SK-N-SH treated with all-trans-retinoic acid at 6 μM for 48 hours (cell line): ENCODE measurements around the gene ARL8A.

Source experiments
- ATAC-seq: fragments of 200-7000 bp; cut with Tn5 transposase; 3 replicates; pipeline ENCODE4 v1.9.1; 2020; ENCODE audit warnings: mild to moderate bottlenecking, moderate library complexity
- ARNTL ChIP-seq: fragments of 450-650 bp; formaldehyde crosslinking; IDR thresholded peaks from 2 replicates; pipeline ENCODE4 v1.5.0; 2020; ENCODE audit warnings: low read depth, mild to moderate bottlenecking, moderate library complexity, borderline replicate concordance
- BACH2 ChIP-seq: fragments of 250-450 bp; sonication (Bioruptor Pico); IDR thresholded peaks from 2 replicates; pipeline ENCODE4 v1.9.0; 2021; ENCODE audit warnings: mild to moderate bottlenecking, borderline replicate concordance
- CREB5 ChIP-seq: fragments of 250-450 bp; sonication (Bioruptor Pico); IDR thresholded peaks from 2 replicates; pipeline ENCODE4 v1.5.1; 2020; ENCODE audit warnings: low read depth, mild to moderate bottlenecking, moderate library complexity
- CSDC2 ChIP-seq: fragments of 250-450 bp; sonication (Bioruptor Pico); IDR thresholded peaks from 2 replicates; pipeline ENCODE4 v1.5.0; 2020; ENCODE audit warnings: mild to moderate bottlenecking, moderate library complexity
- CSRNP3 ChIP-seq: fragments of 250-450 bp; sonication (Bioruptor Pico); IDR thresholded peaks from 2 replicates; pipeline ENCODE4 v1.5.1; 2021; ENCODE audit warnings: mild to moderate bottlenecking, moderate library complexity
- ESRRG ChIP-seq: fragments of 250-450 bp; sonication (Bioruptor Pico); IDR thresholded peaks from 2 replicates; pipeline ENCODE4 v1.6.1; 2021; ENCODE audit warnings: mild to moderate bottlenecking
- GLIS3 ChIP-seq: fragments of 250-450 bp; sonication (Bioruptor Pico); IDR thresholded peaks from 2 replicates; pipeline ENCODE4 v1.5.0; 2020; ENCODE audit warnings: mild to moderate bottlenecking, moderate library complexity
- ISL1 ChIP-seq: fragments of 250-450 bp; sonication (Bioruptor Pico); IDR thresholded peaks from 2 replicates; pipeline ENCODE4 v2.1.2; 2022; ENCODE audit warnings: mild to moderate bottlenecking, moderate library complexity
- OSR1 ChIP-seq: fragments of 250-450 bp; sonication (Bioruptor Pico); IDR thresholded peaks from 2 replicates; pipeline ENCODE4 v1.8.0; 2022; ENCODE audit warnings: moderate library complexity, mild to moderate bottlenecking, inconsistent platforms
- PATZ1 ChIP-seq: fragments of 250-450 bp; sonication (Bioruptor Pico); IDR thresholded peaks from 2 replicates; pipeline ENCODE4 v1.8.0; 2020; ENCODE audit warnings: mild to moderate bottlenecking, moderate library complexity, borderline replicate concordance
- POU6F1 ChIP-seq: fragments of 250-450 bp; sonication (Bioruptor Pico); IDR thresholded peaks from 2 replicates; pipeline ENCODE4 v1.8.0; 2021; ENCODE audit warnings: low read depth, mild to moderate bottlenecking, moderate library complexity, borderline replicate concordance
- PPARA ChIP-seq: fragments of 250-450 bp; sonication (Bioruptor Pico); IDR thresholded peaks from 2 replicates; pipeline ENCODE4 v1.5.0; 2020; ENCODE audit warnings: mild to moderate bottlenecking, borderline replicate concordance
- RARB ChIP-seq: fragments of 250-450 bp; sonication (Bioruptor Pico); IDR thresholded peaks from 2 replicates; pipeline ENCODE4 v1.8.0; 2021; ENCODE audit warnings: mild to moderate bottlenecking, moderate library complexity
- SNAI2 ChIP-seq: fragments of 250-450 bp; sonication (Bioruptor Pico); IDR thresholded peaks from 2 replicates; pipeline ENCODE4 v1.5.0; 2020; ENCODE audit warnings: mild to moderate bottlenecking, moderate library complexity
- TCF4 ChIP-seq: fragments of 250-450 bp; sonication (Bioruptor Pico); IDR thresholded peaks from 2 replicates; pipeline ENCODE4 v1.8.0; 2021; ENCODE audit warnings: mild to moderate bottlenecking, moderate library complexity, borderline replicate concordance
- TSHZ2 ChIP-seq: fragments of 250-450 bp; sonication (Bioruptor Pico); IDR thresholded peaks from 2 replicates; pipeline ENCODE4 v1.5.0; 2020; ENCODE audit warnings: mild to moderate bottlenecking, moderate library complexity
- ZC3H10 ChIP-seq: fragments of 250-450 bp; sonication (Bioruptor Pico); IDR thresholded peaks from 2 replicates; pipeline ENCODE4 v1.5.1; 2021; ENCODE audit warnings: mild to moderate bottlenecking, moderate library complexity
- ZFP3 ChIP-seq: fragments of 250-450 bp; sonication (Bioruptor Pico); IDR thresholded peaks from 2 replicates; pipeline ENCODE4 v1.5.0; 2020; ENCODE audit warnings: mild to moderate bottlenecking, moderate library complexity
- ZFP30 ChIP-seq: fragments of 450-650 bp; formaldehyde crosslinking; IDR thresholded peaks from 2 replicates; pipeline ENCODE4 v1.5.0; 2022; ENCODE audit warnings: mild to moderate bottlenecking, moderate library complexity
- ZNF565 ChIP-seq: fragments of 450-650 bp; formaldehyde crosslinking; conservative IDR thresholded peaks from 2 replicates; pipeline ENCODE4 v1.5.0; 2020; ENCODE audit warnings: low read depth, mild to moderate bottlenecking, moderate library complexity
- ZNF70 ChIP-seq: fragments of 450-650 bp; formaldehyde crosslinking; IDR thresholded peaks from 2 replicates; pipeline ENCODE4 v1.5.0; 2020; ENCODE audit warnings: mild to moderate bottlenecking, moderate library complexity
- ZNF8 ChIP-seq: fragments of 450-650 bp; formaldehyde crosslinking; IDR thresholded peaks from 2 replicates; pipeline ENCODE4 v1.5.0; 2020; ENCODE audit warnings: mild to moderate bottlenecking, moderate library complexity

The ARL8A gene

GRCh38 chr1:202088206-202088605, 56.3 kb downstream of the ARL8A start:
- peak; percentile 19 for ATAC-seq
- no peak for TF ChIP-seq ZNF565
- TF ChIP-seq RARB (CRISPR knock-in tag): no peak
- no peak for TF ChIP-seq OSR1 (CRISPR knock-in tag)
- no peak for TF ChIP-seq GLIS3 (CRISPR knock-in tag)
- no peak for TF ChIP-seq CSRNP3
- TF ChIP-seq SNAI2: no peak
- TF ChIP-seq ISL1 (CRISPR knock-in tag): no peak
- no peak for TF ChIP-seq ZC3H10 (CRISPR knock-in tag)
- no peak for TF ChIP-seq ESRRG (CRISPR knock-in tag)
- TF ChIP-seq CREB5 (CRISPR knock-in tag): no peak
- no peak for TF ChIP-seq TCF4 (CRISPR knock-in tag)
- TF ChIP-seq ARNTL (CRISPR knock-in tag): no peak
- TF ChIP-seq ZNF70 (CRISPR knock-in tag): no peak
- TF ChIP-seq, all 23 proteins: peak for 0

- TF ChIP-seq ZNF70 (CRISPR knock-in tag) (no peak), SNAI2 (no peak), POU6F1 (CRISPR knock-in tag) (no peak), ESRRG (CRISPR knock-in tag) (no peak), PPARA (CRISPR knock-in tag) (no peak), ZFP30 (CRISPR knock-in tag) (no peak), ISL1 (CRISPR knock-in tag) (no peak), OSR1 (CRISPR knock-in tag) (no peak)
- no peak for ATAC-seq
Measured at GRCh38 chr1:202086579-202087350, 57.8 kb downstream of the ARL8A start.

- ATAC-seq: no peak
Measured at GRCh38 chr1:202085682-202086373, 58.7 kb downstream of the ARL8A start.

More at GRCh38 chr1:202085682-202086373, 58.7 kb downstream of the ARL8A start:
- TF ChIP-seq SNAI2: no peak
- TF ChIP-seq ZFP30 (CRISPR knock-in tag): no peak
- TF ChIP-seq TCF4 (CRISPR knock-in tag): no peak
- no peak for TF ChIP-seq CSDC2
- TF ChIP-seq ZNF70 (CRISPR knock-in tag): no peak
- TF ChIP-seq GLIS3 (CRISPR knock-in tag): no peak
- TF ChIP-seq ZNF8 (CRISPR knock-in tag): no peak
- no peak for TF ChIP-seq ISL1 (CRISPR knock-in tag)
- TF ChIP-seq BACH2: no peak
- no peak for TF ChIP-seq ARNTL (CRISPR knock-in tag)
- no peak for TF ChIP-seq ESRRG (CRISPR knock-in tag)
- TF ChIP-seq ZC3H10 (CRISPR knock-in tag): no peak
- TF ChIP-seq CSRNP3: no peak
- no peak for TF ChIP-seq RARB (CRISPR knock-in tag)
- TF ChIP-seq PATZ1 (CRISPR knock-in tag): no peak
- no peak for TF ChIP-seq POU6F1 (CRISPR knock-in tag)
- no peak for TF ChIP-seq ZFP3 (CRISPR knock-in tag)
- no peak for TF ChIP-seq TSHZ2 (CRISPR knock-in tag)
- no peak for TF ChIP-seq ZNF565
